HEK293 (cell line): ENCODE measurements around the gene RFNG.

Experiments
- CTCF ChIP-seq: fragments of 450-650 bp; formaldehyde crosslinking; IDR thresholded peaks from 2 replicates; pipeline ENCODE4 v1.5.1; 2016; ENCODE audit warnings: missing biosample characterization, missing genetic modification characterization
- HOXD13 ChIP-seq: sonication (generic); formaldehyde crosslinking; IDR thresholded peaks from 2 replicates; pipeline ENCODE4 v1.8.0; 2022; ENCODE audit warnings: missing genetic modification reagents, borderline replicate concordance
- KLF16 ChIP-seq: fragments of 450-650 bp; formaldehyde crosslinking; IDR thresholded peaks from 2 replicates; pipeline ENCODE4 v1.5.1; 2017; ENCODE audit warnings: missing biosample characterization, missing genetic modification characterization
- MZF1 ChIP-seq: fragments of 450-650 bp; formaldehyde crosslinking; IDR thresholded peaks from 2 replicates; pipeline ENCODE4 v1.5.1; 2017; ENCODE audit warnings: missing biosample characterization, missing genetic modification characterization, borderline replicate concordance
- TCF7L2 ChIP-seq: IDR thresholded peaks from 2 replicates; pipeline ENCODE4 v1.6.1; 2011; ENCODE audit warnings: low read depth, mild to moderate bottlenecking, inconsistent platforms, low read length, moderate library complexity, borderline replicate concordance
- ZBTB48 ChIP-seq: fragments of 450-650 bp; formaldehyde crosslinking; IDR thresholded peaks from 2 replicates; pipeline ENCODE4 v1.5.1; 2016; ENCODE audit warnings: missing biosample characterization, missing genetic modification characterization
- ZNF274 ChIP-seq, 2 experiments: fragments of 200-500 bp in 1 of 2; fragments of 450-650 bp in 1 of 2; sonication (Bioruptor generic) in 1 of 2; formaldehyde crosslinking in 1 of 2; IDR thresholded peaks; 2 replicates each; pipeline versions ENCODE4 v1.5.1 to v1.6.1; 2014 to 2016; ENCODE audit warnings: borderline replicate concordance in 1 of 2, inconsistent platforms in 1 of 2, low read length in 1 of 2, missing biosample characterization in 1 of 2, missing genetic modification characterization in 1 of 2
- ZNF645 ChIP-seq: fragments of 450-650 bp; formaldehyde crosslinking; IDR thresholded peaks from 2 replicates; pipeline ENCODE4; 2016; ENCODE audit warnings: missing biosample characterization, missing genetic modification characterization

GRCh38 chr17:82058230-82058854 is 6.7 kb upstream of the RFNG start:
- TF ChIP-seq CTCF (tag by site-specific recombination), result peak; percentile 62
- TF ChIP-seq ZNF274 (IDR thresholded peaks at IDR 0.05; ENCODE audit: low read length), result no peak
- TF ChIP-seq ZNF274 (tag by site-specific recombination; IDR thresholded peaks at IDR 0.05; ENCODE audit: borderline replicate concordance), result no peak
- TF ChIP-seq HOXD13 (CRISPR knock-in tag), result no peak
- no peak for TF ChIP-seq ZBTB48 (tag by site-specific recombination)
- no peak for TF ChIP-seq TCF7L2
- no peak for TF ChIP-seq MZF1
- no peak for TF ChIP-seq KLF16 (tag by site-specific recombination)
- no peak for TF ChIP-seq ZNF645 (tag by site-specific recombination)
